B cell (primary cell): ENCODE results near the gene PLSCR4. TPM values are rescaled to one million over a fixed set of nuclear protein-coding genes. Genes with fewer than 3 reads are reported as not detected.

Experiments
- ATAC-seq: fragments of 200-7000 bp; cut with Tn5 transposase; one replicate; pipeline ENCODE4 v1.10.0; 2021; ENCODE audit warnings: low read depth, mild to moderate bottlenecking, moderate number of reproducible peaks, moderate library complexity
- CTCF ChIA-PET: fragments of 350-600 bp; sonication (Branson Sonifier 250); formaldehyde crosslinking; loops from one replicate; lab custom pipeline; 2021; ENCODE audit warnings: antibody characterized with exemption, inconsistent platforms; lab: Charles Lee
- POLR2A ChIA-PET: fragments of 350-600 bp; sonication (Branson Sonifier 250); formaldehyde crosslinking; loops from one replicate; lab custom pipeline; 2021; ENCODE audit warnings: antibody characterized with exemption; lab: Charles Lee
- DNase-seq: peaks from one replicate; pipeline ENCODE4 v3.0.0; 2013
- H2AFZ ChIP-seq: 2 replicates; pipeline ENCODE4 v1.6.1; 2012; ENCODE audit warnings: mild to moderate bottlenecking, low read depth, low read length; ENCODE audit not compliant: insufficient read depth, poor library complexity, severe bottlenecking
- H3K27ac ChIP-seq, 2 donors: 1 replicate in 1 of 2; 2 replicates in 1 of 2; pipeline ENCODE4 v1.5.1; 2012 to 2013; ENCODE audit warnings: low read length in 2 of 2, mild to moderate bottlenecking in 2 of 2, moderate library complexity in 1 of 2
- H3K27me3 ChIP-seq, 4 experiments: fragments of 200-600 bp in 1 of 4; sonication (generic) in 1 of 4; replicated peaks in 1 of 4; 1 replicate in 2 of 4; 2 replicates in 2 of 4; pipeline versions ENCODE4 v1.6.1 to v1.7.0; 2013 to 2016; ENCODE audit warnings: low read length in 3 of 4, mild to moderate bottlenecking in 2 of 4, mixed read lengths in 1 of 4, moderate library complexity in 1 of 4; ENCODE audit not compliant: insufficient read depth in 4 of 4, control insufficient read depth in 3 of 4; ENCODE audit errors: control extremely low read depth in 1 of 4
- H3K36me3 ChIP-seq, 2 experiments: replicated peaks in 1 of 2; 1 replicate in 1 of 2; 2 replicates in 1 of 2; pipeline versions ENCODE4 v1.6.1 to v1.7.1; 2013; ENCODE audit warnings: low read length in 1 of 2; ENCODE audit not compliant: insufficient read depth in 2 of 2, control insufficient read depth in 1 of 2; ENCODE audit errors: control extremely low read depth in 1 of 2, extremely low read depth in 1 of 2
- H3K4me1 ChIP-seq, 2 donors: fragments of 200-600 bp in 1 of 2; sonication (generic) in 1 of 2; 1 replicate in 1 of 2; 2 replicates in 1 of 2; pipeline versions ENCODE4 v1.5.1 to v1.6.1; 2013 to 2017; ENCODE audit warnings: low read length in 2 of 2; ENCODE audit not compliant: control insufficient read depth in 2 of 2, insufficient read depth in 2 of 2
- H3K4me2 ChIP-seq: replicated peaks from 2 replicates; pipeline ENCODE3; 2012; ENCODE audit warnings: mild to moderate bottlenecking, low read depth, low read length; ENCODE audit not compliant: poor library complexity, severe bottlenecking
- H3K4me3 ChIP-seq, 5 experiments: fragments of 200-600 bp in 1 of 5; sonication (generic) in 1 of 5; 1 replicate in 3 of 5; 2 replicates in 2 of 5; pipeline versions ENCODE4 v1.5.1 to v1.7.0; 2011 to 2016; ENCODE audit warnings: low read length in 4 of 5, mild to moderate bottlenecking in 4 of 5, low read depth in 2 of 5, control low read depth in 1 of 5, moderate library complexity in 1 of 5; ENCODE audit not compliant: insufficient read depth in 1 of 5; ENCODE audit errors: control extremely low read depth in 1 of 5, extremely low read depth in 1 of 5
- H3K79me2 ChIP-seq: fragments of 200-600 bp; sonication (generic); one replicate; pipeline ENCODE4 v1.6.0; 2016; ENCODE audit warnings: low read length; ENCODE audit not compliant: control insufficient read depth, insufficient read depth
- H3K9ac ChIP-seq: fragments of 200-600 bp; sonication (generic); 2 replicates; pipeline ENCODE4 v1.6.1; 2017; ENCODE audit warnings: mild to moderate bottlenecking, low read length, moderate library complexity
- H3K9me3 ChIP-seq, 3 donors: one replicate each; pipeline versions ENCODE4 v1.6.1 to v1.7.1; 2013; ENCODE audit warnings: low read length in 2 of 3; ENCODE audit not compliant: control insufficient read depth in 2 of 3, insufficient read depth in 1 of 3; ENCODE audit errors: control extremely low read depth in 1 of 3
- H4K20me1 ChIP-seq: 2 replicates; pipeline ENCODE4 v1.6.0; 2012; ENCODE audit warnings: mild to moderate bottlenecking, low read length; ENCODE audit not compliant: insufficient read depth, control insufficient read depth, poor library complexity, severe bottlenecking
- H3K27ac Mint-ChIP-seq: one replicate; pipeline ENCODE4 v1.8.0; 2021; ENCODE audit warnings: mixed read lengths
- H3K27me3 Mint-ChIP-seq: one replicate; pipeline ENCODE4 v1.8.0; 2021; ENCODE audit warnings: mixed read lengths
- H3K4me1 Mint-ChIP-seq: one replicate; pipeline ENCODE4 v1.8.0; 2021; ENCODE audit warnings: mixed read lengths
- H3K4me3 Mint-ChIP-seq: one replicate; pipeline ENCODE4 v1.8.0; 2021; ENCODE audit warnings: mixed read lengths
- H3K9me3 Mint-ChIP-seq: one replicate; pipeline ENCODE4 v1.8.0; 2022; ENCODE audit warnings: mixed read lengths; ENCODE audit not compliant: insufficient read depth
- EZH2 ChIP-seq: IDR thresholded peaks from 2 replicates; pipeline ENCODE4 v1.6.1; 2012; ENCODE audit warnings: borderline replicate concordance, low read depth, mild to moderate bottlenecking, moderate library complexity, low read length; ENCODE audit not compliant: insufficient read depth, poor library complexity, severe bottlenecking
- WGBS: methylation state at CpG from one replicate; pipeline ENCODE4 v1.1.5; 2013; ENCODE audit warnings: missing lambda C conversion rate; ENCODE audit not compliant: insufficient coverage; 5-methylcytosine and 5-hydroxymethylcytosine counted together
- intact Hi-C: fragments of 100-400 bp; cut with micrococcal nuclease; formaldehyde crosslinking; loops from one replicate; pipeline ENCODE4 v1.10.0; 2022
- polyA plus RNA-seq: library from polyadenylated mRNA; depleted of rRNA; stranded (reverse); fragments of >200 nt; gene quantifications from 2 replicates; pipeline ENCODE4 v1.2.3, GENCODE V29; 2012
- total RNA-seq, 2 donors: library from RNA; stranded (reverse); fragments of 120-200 nt in 1 of 2; gene quantifications; 1 replicate in 1 of 2; 2 replicates in 1 of 2; pipeline versions ENCODE4 v1.2.3 to v1.2.4, GENCODE V29; 2013 to 2022
- TF ChIP-seq, protein P1 (sequence below): fragments of 200-600 bp; IDR thresholded peaks from one replicate; pipeline ENCODE4 v1.8.0; 2022; ENCODE audit warnings: antibody characterized with exemption, mild to moderate bottlenecking

Gene PLSCR4
- total and polyA plus RNA-seq, 2 donors (not counting 1 experiment from before 2014, with no cell fraction given) = not detected

- POLR2A ChIA-PET = no interaction called here
- CTCF ChIA-PET = interaction anchor here (1.1 to 1.3 kb wide), 2 partner anchors 10 to 376 kb away, joined by 3 to 10 read pairs; no protein-coding TSS in a partner anchor
- H3K4me3 Mint-ChIP-seq = no peak overlapping the region
These were observed 51.1 kb downstream of the PLSCR4 start for GRCh38 chr3:146199762-146200161.

DNA sequence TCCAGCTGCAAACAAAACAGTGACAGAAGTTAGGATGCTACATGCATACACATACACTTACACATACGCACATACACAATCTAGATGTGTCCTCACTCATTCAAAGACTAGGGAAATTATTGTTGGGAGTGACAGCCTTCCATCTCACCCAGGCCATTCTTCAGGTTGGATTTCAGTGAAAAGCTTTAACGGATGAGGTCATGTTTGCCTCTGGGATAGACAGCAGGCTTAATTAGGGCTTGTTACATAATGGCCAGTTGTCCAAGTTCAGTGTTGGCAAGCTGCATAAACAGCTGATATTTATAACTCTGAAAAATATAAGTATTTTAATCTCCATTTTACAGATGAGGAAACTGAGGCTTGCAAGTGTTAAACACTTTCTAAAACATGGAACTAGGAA is 54.1 kb downstream of the PLSCR4 start:
- Histone ChIP-seq H3K27me3 (no peaks in the 10 kb centered on the region), H2AFZ (no peak overlapping the region), H3K79me2 (no peaks in the 10 kb centered on the region), H3K9ac (no peak overlapping the region), H3K4me3 (no peak overlapping the region), H3K27ac (no peak overlapping the region), H3K4me2 (no peak overlapping the region), H4K20me1 (no peaks in the 10 kb centered on the region), H3K36me3 (no peaks in the 10 kb centered on the region), H3K4me1 (no peaks in the 10 kb centered on the region), H3K9me3 (no peaks in the 10 kb centered on the region)
- ATAC-seq = no peak
- Mint-ChIP-seq H3K9me3 (no peaks in the 10 kb centered on the region), H3K4me3 (no peak overlapping the region), H3K27me3 (no peaks in the 10 kb centered on the region), H3K27ac (no peak overlapping the region), H3K4me1 (no peaks in the 10 kb centered on the region)
- ChIA-PET CTCF (interaction anchor here (1.5 kb wide), 1 partner anchor 381 kb away, joined by 3 read pairs; no protein-coding TSS in a partner anchor), POLR2A (no interaction called here)
- whole genome bisulfite sequencing = no CpG with 5 or more reads among the region's 2 CpGs
- no peak for DNase-seq
- intact Hi-C loops = no loop called here
- no peak for TF ChIP-seq EZH2
- TF ChIP-seq, protein P1, sequence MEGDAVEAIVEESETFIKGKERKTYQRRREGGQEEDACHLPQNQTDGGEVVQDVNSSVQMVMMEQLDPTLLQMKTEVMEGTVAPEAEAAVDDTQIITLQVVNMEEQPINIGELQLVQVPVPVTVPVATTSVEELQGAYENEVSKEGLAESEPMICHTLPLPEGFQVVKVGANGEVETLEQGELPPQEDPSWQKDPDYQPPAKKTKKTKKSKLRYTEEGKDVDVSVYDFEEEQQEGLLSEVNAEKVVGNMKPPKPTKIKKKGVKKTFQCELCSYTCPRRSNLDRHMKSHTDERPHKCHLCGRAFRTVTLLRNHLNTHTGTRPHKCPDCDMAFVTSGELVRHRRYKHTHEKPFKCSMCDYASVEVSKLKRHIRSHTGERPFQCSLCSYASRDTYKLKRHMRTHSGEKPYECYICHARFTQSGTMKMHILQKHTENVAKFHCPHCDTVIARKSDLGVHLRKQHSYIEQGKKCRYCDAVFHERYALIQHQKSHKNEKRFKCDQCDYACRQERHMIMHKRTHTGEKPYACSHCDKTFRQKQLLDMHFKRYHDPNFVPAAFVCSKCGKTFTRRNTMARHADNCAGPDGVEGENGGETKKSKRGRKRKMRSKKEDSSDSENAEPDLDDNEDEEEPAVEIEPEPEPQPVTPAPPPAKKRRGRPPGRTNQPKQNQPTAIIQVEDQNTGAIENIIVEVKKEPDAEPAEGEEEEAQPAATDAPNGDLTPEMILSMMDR = no peak

More at GRCh38 chr3:146199762-146200161, 51.1 kb downstream of the PLSCR4 start:
- H2AFZ ChIP-seq = no peak overlapping the region
- no peak overlapping the region for H3K9ac ChIP-seq
- no peak for DNase-seq
- TF ChIP-seq, protein P1 = no peak
- no peak for TF ChIP-seq EZH2
- intact Hi-C loops = no loop called here
- no peaks in the 10 kb centered on the region for H3K79me2 ChIP-seq
- Mint-ChIP-seq H3K27me3 (no peaks in the 10 kb centered on the region), H3K4me1 (no peaks in the 10 kb centered on the region), H3K9me3 (no peaks in the 10 kb centered on the region), H3K27ac (no peak overlapping the region)
- no peaks in the 10 kb centered on the region for H4K20me1 ChIP-seq
- no peak overlapping the region for H3K27ac ChIP-seq
- H3K4me1 ChIP-seq = no peaks in the 10 kb centered on the region
- H3K9me3 ChIP-seq = no peaks in the 10 kb centered on the region
- no peak overlapping the region for H3K4me2 ChIP-seq
- no peak for ATAC-seq
- 80% methylated on average over 1 of the region's 5 CpGs for WGBS
- no peaks in the 10 kb centered on the region for H3K36me3 ChIP-seq
- H3K4me3 ChIP-seq = no peak overlapping the region
- no peaks in the 10 kb centered on the region for H3K27me3 ChIP-seq
